Activated naive CD4-positive, alpha-beta T cell treated with anti-CD3 and anti-CD28 coated beads, Interleukin-2, amount 10 ng/mL, durations not matched to agents 5 hours and 36 hours (primary cell): ENCODE measurements around the gene ADAM33. TPM values are rescaled to one million over a fixed set of nuclear protein-coding genes. Genes with fewer than 3 reads are reported as not detected.

Experiments used
- total RNA-seq, 2 experiments: library from RNA; stranded (reverse); gene quantifications; one replicate each; pipeline ENCODE4 v1.2.3, GENCODE V29; 2021

ADAM33 gene
- not detected for total RNA-seq

GRCh38 chr20:3681931-3682781 lies at the start of gene ADAM33:
Gene ADAM33, minus strand, starts transcription at chr20:3682010. Its CDS starts 6 bp downstream, at chr20:3682004.

GRCh38 chr20:3712279-3712873 lies 30.6 kb upstream of the ADAM33 start, which contains the start of gene SIGLEC1:
Gene SIGLEC1, minus strand, starts transcription at chr20:3712600. Its CDS starts 5,472 bp downstream, at chr20:3707128.

GRCh38 chr20:3663031-3663701 lies 18.6 kb downstream of the ADAM33 start, which contains the start of gene GFRA4:
Gene GFRA4, minus strand, starts transcription at chr20:3663399. Its CDS starts 0 bp downstream, at chr20:3663399.

Other genes with a start within 250 kb of the ADAM33 start
- 10 to 100 TPM; 10.3 to 11.0 TPM for gene ATRN, start 211.0 kb downstream of the ADAM33 start, total RNA-seq
- not detected for gene GFRA4, start 18.6 kb downstream of the ADAM33 start, total RNA-seq
- gene SIGLEC1, start 30.6 kb upstream of the ADAM33 start, total RNA-seq: not detected
- not detected for gene HSPA12B, start 50.7 kb upstream of the ADAM33 start, total RNA-seq
- 10 to 100 TPM; 22.3 to 24.4 TPM for gene ADISSP, start 85.7 kb upstream of the ADAM33 start, total RNA-seq
- gene SPEF1, start 99.4 kb upstream of the ADAM33 start, total RNA-seq: not detected
- gene CENPB, start 104.7 kb upstream of the ADAM33 start, total RNA-seq: 10 to 100 TPM; 60.9 to 62.3 TPM
- gene CDC25B, start 114.3 kb upstream of the ADAM33 start, total RNA-seq: 100 to 1,000 TPM; 332 to 345 TPM
- gene AP5S1, start 138.5 kb upstream of the ADAM33 start, total RNA-seq: 10 to 100 TPM; 13.0 to 13.5 TPM
- gene MAVS, start 164.8 kb upstream of the ADAM33 start, total RNA-seq: 10 to 100 TPM; 35.4 to 36.5 TPM
- 10 to 100 TPM; 55.5 to 56.1 TPM for gene PANK2, start 207.4 kb upstream of the ADAM33 start, total RNA-seq